GM12878 (cell line): Measurements from ENCODE around the gene GMDS.

Experiments used
- TAF1 ChIP-seq: IDR thresholded peaks from 2 replicates; pipeline ENCODE4 v1.6.1; 2011; ENCODE audit warnings: mild to moderate bottlenecking, low read depth, low read length, borderline replicate concordance
- TF ChIP-seq, protein P1 (sequence below): fragments of 450-650 bp; IDR thresholded peaks from 2 replicates; pipeline ENCODE4 v1.6.1; 2018; ENCODE audit warnings: mild to moderate bottlenecking, low read depth, moderate library complexity; ENCODE audit not compliant: partially characterized antibody

- no peak for TF ChIP-seq TAF1
- TF ChIP-seq, protein P1, sequence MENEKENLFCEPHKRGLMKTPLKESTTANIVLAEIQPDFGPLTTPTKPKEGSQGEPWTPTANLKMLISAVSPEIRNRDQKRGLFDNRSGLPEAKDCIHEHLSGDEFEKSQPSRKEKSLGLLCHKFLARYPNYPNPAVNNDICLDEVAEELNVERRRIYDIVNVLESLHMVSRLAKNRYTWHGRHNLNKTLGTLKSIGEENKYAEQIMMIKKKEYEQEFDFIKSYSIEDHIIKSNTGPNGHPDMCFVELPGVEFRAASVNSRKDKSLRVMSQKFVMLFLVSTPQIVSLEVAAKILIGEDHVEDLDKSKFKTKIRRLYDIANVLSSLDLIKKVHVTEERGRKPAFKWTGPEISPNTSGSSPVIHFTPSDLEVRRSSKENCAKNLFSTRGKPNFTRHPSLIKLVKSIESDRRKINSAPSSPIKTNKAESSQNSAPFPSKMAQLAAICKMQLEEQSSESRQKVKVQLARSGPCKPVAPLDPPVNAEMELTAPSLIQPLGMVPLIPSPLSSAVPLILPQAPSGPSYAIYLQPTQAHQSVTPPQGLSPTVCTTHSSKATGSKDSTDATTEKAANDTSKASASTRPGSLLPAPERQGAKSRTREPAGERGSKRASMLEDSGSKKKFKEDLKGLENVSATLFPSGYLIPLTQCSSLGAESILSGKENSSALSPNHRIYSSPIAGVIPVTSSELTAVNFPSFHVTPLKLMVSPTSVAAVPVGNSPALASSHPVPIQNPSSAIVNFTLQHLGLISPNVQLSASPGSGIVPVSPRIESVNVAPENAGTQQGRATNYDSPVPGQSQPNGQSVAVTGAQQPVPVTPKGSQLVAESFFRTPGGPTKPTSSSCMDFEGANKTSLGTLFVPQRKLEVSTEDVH, result no peak
Observed at GRCh38 chr6:1574890-1575209, 670.6 kb downstream of the GMDS start.
